ENCODE results near the gene TMEM87A. TPM values are rescaled to one million over a fixed set of nuclear protein-coding genes. Genes with fewer than 3 reads are reported as not detected.

Gene TMEM87A
- total and polyA plus RNA-seq, 11 donors: 9.3 to 30.8 (median 19.9) TPM

DNA sequence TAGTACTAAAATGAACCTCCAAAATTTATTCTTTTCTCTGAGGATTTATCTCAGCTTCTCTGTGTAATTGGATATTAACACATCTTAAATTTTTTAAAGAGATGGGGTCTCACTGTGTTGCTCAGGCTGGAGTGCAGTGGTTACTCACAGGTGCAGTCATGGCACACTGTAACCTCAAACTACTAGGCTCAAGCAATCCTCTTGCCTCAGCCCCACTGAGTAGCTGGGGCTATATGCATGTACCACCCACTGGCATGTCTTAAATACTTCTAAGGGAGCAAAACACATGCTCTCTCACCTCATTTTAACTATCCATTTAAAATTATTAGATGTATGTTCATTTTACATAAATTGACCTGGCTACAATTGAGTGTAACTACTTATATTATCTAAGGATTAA is 11.3 kb upstream of the TMEM87A start:
- intact Hi-C loops (cut with DNase I): no loop called here

DNA sequence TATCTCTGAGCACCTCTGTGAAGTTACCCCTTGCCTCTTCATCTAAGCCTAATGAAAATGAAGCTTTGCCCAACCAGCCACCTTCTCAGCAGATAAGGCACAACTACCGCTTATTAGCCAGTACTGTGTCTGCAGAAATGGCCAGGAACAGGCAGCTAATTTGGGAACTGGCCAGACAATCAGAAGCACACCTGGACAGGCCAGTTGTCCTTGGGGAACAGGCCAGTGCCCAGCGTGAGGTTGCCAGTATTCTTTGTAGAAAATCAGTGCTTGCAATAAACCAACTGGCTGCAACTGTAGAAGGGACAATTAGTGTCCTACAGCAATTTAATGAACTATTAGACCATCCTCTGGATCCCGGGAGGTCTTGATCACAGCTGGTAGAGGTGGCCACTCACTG is 10.4 kb upstream of the TMEM87A start:
- Histone ChIP-seq H3K36me3 (peaks cover 3 to 100% (median 83%) of the 10 kb centered on the region in 9 donors), H3K4me1 (peaks cover 0 to 7% (median 0%) of the 10 kb centered on the region in 12 donors), H3K27me3 (no peaks in the 10 kb centered on the region), H3K27ac (no peak overlapping the region), H3K4me3 (no peak overlapping the region), H3K9me3 (no peaks in the 10 kb centered on the region)
- intact Hi-C loops (cut with DNase I): no loop called here
- WGBS, 4 donors: 87 to 100% (median 90%) methylated on average over 3 of the region's 3 CpGs
- TF ChIP-seq, protein P1, sequence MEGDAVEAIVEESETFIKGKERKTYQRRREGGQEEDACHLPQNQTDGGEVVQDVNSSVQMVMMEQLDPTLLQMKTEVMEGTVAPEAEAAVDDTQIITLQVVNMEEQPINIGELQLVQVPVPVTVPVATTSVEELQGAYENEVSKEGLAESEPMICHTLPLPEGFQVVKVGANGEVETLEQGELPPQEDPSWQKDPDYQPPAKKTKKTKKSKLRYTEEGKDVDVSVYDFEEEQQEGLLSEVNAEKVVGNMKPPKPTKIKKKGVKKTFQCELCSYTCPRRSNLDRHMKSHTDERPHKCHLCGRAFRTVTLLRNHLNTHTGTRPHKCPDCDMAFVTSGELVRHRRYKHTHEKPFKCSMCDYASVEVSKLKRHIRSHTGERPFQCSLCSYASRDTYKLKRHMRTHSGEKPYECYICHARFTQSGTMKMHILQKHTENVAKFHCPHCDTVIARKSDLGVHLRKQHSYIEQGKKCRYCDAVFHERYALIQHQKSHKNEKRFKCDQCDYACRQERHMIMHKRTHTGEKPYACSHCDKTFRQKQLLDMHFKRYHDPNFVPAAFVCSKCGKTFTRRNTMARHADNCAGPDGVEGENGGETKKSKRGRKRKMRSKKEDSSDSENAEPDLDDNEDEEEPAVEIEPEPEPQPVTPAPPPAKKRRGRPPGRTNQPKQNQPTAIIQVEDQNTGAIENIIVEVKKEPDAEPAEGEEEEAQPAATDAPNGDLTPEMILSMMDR (IDR thresholded peaks at IDR 0.05): no peak
- no peak for TF ChIP-seq POLR2A (IDR thresholded peaks at IDR 0.05)
- DNase-seq (no peak), ATAC-seq (no peak)

More for the DNA sequence above, 11.3 kb upstream of the TMEM87A start:
- Histone ChIP-seq H3K27ac (no peak overlapping the region), H3K4me1 (no peaks in the 10 kb centered on the region), H3K4me3 (no peak overlapping the region), H3K36me3 (peaks cover 3 to 100% (median 83%) of the 10 kb centered on the region in 9 donors), H3K27me3 (no peaks in the 10 kb centered on the region), H3K9me3 (no peaks in the 10 kb centered on the region)
- ATAC-seq (no peak), DNase-seq (no peak)
- TF ChIP-seq POLR2A (IDR thresholded peaks at IDR 0.05): no peak
- TF ChIP-seq, protein P1 (IDR thresholded peaks at IDR 0.05): no peak

DNA sequence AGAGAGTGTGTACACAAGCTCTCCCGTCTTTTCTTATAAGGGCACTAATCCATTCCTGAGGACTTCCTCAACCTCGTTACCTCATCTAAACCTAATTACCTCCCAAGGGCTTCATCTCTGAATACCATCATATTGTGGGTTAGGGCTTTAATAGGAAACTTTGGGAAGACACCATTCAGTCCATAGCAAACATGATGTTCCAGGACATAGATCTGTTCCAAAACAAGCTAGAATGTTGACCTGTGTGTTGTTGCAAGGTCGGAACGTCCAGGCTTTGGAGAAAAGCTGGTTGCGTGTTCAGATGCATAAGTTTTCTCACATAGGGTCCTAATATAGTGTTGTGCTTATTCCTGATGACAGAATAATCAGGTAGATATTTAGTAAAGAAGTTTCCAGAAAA is 9.7 kb upstream of the TMEM87A start:
- TF ChIP-seq, protein P1 (IDR thresholded peaks at IDR 0.05): no peak
- no peak for TF ChIP-seq POLR2A (IDR thresholded peaks at IDR 0.05)
- WGBS, 4 donors: 70 to 74% (median 70%) methylated on average over 5 of the region's 5 CpGs
- Histone ChIP-seq H3K27ac (no peak overlapping the region), H3K4me3 (no peak overlapping the region), H3K36me3 (peaks cover 3 to 100% (median 82%) of the 10 kb centered on the region in 9 donors), H3K27me3 (no peaks in the 10 kb centered on the region), H3K4me1 (peaks cover 0 to 9% (median 0%) of the 10 kb centered on the region in 12 donors), H3K9me3 (no peaks in the 10 kb centered on the region)
- DNase-seq: no peak
- no peak for ATAC-seq
- intact Hi-C loops (cut with DNase I): no loop called here

DNA sequence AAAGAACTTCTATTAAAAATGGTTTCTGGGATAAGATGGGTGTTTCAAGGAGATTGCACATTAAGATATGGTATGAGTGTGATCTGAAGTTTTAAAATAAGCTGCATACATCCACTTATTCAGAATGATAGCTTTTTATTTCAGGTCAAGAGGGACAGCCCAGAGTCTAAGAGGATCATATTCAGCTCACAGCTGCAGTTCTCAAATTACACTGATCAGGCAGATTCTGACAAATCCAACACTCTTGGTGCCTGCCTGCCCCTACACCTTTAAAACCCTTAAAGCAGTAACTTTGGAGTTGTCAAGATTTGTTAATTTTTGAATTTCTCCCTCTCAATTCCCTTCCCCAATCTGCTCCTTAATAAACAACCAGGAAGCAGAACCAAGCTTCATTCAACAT is 9.1 kb upstream of the TMEM87A start:
- Histone ChIP-seq H3K36me3 (peaks cover 3 to 100% (median 76%) of the 10 kb centered on the region in 9 donors), H3K9me3 (no peaks in the 10 kb centered on the region), H3K4me1 (peaks cover 0 to 9% (median 0%) of the 10 kb centered on the region in 12 donors), H3K4me3 (no peak overlapping the region), H3K27ac (no peak overlapping the region), H3K27me3 (no peaks in the 10 kb centered on the region)
- intact Hi-C loops (cut with DNase I): no loop called here
- no peak for TF ChIP-seq POLR2A (IDR thresholded peaks at IDR 0.05)
- TF ChIP-seq, protein P1 (IDR thresholded peaks at IDR 0.05): no peak
- DNase-seq (no peak), ATAC-seq (no peak)

Measured in heart left ventricle (tissue), 16 donors.